Measurements from ENCODE around the gene SLC7A14.
A peak's percentile ranks its signal among the peaks of the same experiment; 100 is the strongest.

The SLC7A14 gene

DNA sequence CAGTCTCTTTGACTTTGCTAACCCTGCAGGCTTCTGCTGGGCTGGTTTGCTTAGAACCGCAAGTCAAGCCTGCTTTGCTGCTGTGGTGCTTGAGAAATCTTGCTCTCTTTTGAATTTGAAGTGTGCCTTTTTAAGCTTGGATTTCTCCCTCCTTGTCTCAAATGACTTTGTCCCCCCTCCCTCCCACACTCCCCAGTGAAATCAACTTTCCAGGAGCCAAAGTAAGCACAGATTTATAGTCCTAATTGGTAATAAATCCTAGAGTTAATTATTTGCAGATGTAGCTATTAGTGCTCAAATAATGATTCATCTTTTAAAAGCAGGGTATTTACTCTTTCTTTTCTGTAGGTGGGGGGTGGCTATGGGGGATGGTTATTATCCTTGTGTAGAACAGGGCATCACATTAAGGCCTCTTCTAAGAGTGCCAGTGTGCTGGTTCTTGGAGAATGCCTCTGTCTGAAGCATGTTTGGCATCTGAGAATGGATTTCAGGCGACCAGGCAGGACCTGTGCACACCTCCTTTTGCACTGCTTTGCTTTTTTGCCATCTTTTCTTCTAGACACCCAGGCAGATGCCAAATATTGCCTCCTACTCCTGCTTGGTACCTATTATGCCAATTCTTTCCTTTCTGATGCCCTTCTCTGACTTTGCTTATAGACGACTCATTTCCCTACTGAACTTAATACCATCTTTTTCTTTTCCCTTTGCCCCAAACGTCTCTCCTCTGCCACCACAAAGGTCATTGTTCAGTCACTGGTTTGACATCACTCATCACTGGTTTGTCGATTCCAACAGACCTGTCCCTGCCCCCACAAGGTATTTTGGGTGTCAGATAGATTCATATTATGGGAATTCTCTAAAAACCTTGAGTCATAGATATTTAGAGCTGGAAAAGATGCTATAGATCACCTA, 116.5 kb downstream of the SLC7A14 start:
- H3K4me3 ChIP-seq (ENCODE audit: low read depth, low read length), result no peak overlapping the region
- in situ Hi-C loops (cut with HindIII; ENCODE audit: low sequenced_read_pairs), result no loop called here
- peak; percentile 65 for DNase-seq (ENCODE audit: low read depth, low spot score)
- TF ChIP-seq, protein P1, sequence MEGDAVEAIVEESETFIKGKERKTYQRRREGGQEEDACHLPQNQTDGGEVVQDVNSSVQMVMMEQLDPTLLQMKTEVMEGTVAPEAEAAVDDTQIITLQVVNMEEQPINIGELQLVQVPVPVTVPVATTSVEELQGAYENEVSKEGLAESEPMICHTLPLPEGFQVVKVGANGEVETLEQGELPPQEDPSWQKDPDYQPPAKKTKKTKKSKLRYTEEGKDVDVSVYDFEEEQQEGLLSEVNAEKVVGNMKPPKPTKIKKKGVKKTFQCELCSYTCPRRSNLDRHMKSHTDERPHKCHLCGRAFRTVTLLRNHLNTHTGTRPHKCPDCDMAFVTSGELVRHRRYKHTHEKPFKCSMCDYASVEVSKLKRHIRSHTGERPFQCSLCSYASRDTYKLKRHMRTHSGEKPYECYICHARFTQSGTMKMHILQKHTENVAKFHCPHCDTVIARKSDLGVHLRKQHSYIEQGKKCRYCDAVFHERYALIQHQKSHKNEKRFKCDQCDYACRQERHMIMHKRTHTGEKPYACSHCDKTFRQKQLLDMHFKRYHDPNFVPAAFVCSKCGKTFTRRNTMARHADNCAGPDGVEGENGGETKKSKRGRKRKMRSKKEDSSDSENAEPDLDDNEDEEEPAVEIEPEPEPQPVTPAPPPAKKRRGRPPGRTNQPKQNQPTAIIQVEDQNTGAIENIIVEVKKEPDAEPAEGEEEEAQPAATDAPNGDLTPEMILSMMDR (IDR thresholded peaks at IDR 0.05; ENCODE audit: low read depth, low read length), result no peak

DNA sequence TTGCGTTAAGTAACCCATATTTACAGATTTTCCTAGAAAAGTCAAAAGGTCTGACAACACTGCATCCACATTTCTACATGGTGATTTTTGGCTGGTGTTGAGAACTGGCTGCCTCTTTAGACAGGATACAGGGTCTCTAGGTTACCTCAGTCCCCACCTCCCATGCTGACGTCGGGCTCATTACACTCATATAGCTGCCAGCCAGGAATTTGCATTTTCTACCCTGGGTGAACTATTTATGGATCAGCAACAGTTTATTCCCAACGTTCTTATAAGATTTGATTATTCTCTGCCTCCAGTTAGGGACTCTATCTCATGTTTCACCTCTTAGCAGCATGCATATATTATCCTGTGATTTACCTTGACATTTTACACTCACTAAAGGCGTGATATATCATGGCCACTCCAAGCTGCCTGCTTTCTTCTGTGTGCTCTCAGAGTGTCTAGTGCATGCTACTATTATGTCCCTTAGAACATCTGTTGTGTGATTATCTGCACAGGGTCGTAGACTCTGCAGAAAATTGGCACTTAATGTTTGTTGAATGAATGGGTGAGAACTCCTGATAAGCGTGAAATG, 118.2 kb downstream of the SLC7A14 start:
- no peak for DNase-seq (ENCODE audit: low read depth, low spot score)
- TF ChIP-seq, protein P1 (IDR thresholded peaks at IDR 0.05; ENCODE audit: low read depth, low read length), result no peak
- H3K4me3 ChIP-seq (ENCODE audit: low read depth, low read length), result no peak overlapping the region
- in situ Hi-C loops (cut with HindIII; ENCODE audit: low sequenced_read_pairs), result no loop called here

DNA sequence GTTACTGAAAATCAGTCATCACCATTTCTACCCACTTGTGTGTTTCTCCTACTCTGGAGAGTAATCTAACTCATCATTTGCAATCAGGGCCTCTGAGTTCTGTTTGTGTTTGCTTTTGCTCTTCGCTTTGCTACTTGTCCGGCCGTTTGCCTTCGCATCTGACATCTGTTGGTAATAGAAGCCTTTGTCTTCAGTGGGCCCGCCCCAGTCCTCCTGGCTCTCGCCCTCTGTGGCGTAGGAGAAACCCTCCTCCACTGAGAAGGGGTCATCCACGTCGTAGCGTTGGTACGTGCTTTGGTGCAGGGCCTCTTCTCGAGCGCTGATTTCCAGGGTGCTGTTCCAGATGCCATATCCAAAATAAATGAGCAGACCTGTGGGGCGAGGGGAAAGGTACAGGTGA, 118.9 kb downstream of the SLC7A14 start:
- no peak overlapping the region for H3K4me3 ChIP-seq (ENCODE audit: low read depth, low read length)
- TF ChIP-seq, protein P1 (IDR thresholded peaks at IDR 0.05; ENCODE audit: low read depth, low read length), result no peak
- DNase-seq (ENCODE audit: low read depth, low spot score), result no peak
- in situ Hi-C loops (cut with HindIII; ENCODE audit: low sequenced_read_pairs), result no loop called here

DNA sequence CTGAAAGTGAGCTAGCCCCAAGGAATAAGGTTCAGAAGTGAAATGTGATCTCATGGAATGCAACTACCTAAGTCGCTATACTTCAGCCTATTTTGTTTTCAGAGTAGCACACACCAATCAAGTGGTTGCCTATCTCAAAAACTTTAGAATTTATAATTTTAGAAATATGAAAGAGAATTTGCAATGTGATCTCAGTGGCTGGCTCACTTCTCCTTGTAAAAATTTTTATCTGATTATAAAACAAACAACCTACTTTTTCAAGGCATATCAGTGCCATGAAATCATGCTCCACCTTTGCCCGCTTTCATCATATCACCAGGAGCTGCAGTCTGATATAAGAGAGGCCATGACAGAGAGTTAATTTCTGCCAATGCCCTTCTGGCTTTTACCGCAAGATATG, 119.9 kb downstream of the SLC7A14 start:
- in situ Hi-C loops (cut with HindIII; ENCODE audit: low sequenced_read_pairs), result no loop called here
- TF ChIP-seq, protein P1 (IDR thresholded peaks at IDR 0.05; ENCODE audit: low read depth, low read length), result no peak
- no peak overlapping the region for H3K4me3 ChIP-seq (ENCODE audit: low read depth, low read length)
- no peak for DNase-seq (ENCODE audit: low read depth, low spot score)

DNA sequence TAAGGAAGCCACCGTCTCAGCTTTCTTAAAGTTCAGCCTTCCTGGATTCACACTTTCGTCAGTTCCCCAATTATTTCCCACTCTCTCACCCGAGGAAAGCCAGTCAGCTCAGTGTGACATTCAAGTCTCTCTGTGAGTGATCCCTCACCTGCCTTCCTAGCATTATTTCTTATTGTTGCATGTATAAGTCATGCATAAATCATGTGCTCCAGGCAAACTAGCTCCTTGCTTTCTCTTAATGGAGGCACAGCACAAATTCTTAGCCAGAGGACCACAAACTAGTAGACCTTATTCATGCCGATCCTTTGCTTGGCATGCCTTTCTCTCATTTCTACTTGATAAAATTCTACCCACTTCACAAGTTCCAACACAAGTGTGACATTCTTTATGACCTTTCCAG, 122.9 kb downstream of the SLC7A14 start:
- no peak for DNase-seq (ENCODE audit: low read depth, low spot score)
- in situ Hi-C loops (cut with HindIII; ENCODE audit: low sequenced_read_pairs), result no loop called here
- TF ChIP-seq, protein P1 (IDR thresholded peaks at IDR 0.05; ENCODE audit: low read depth, low read length), result no peak
- H3K4me3 ChIP-seq (ENCODE audit: low read depth, low read length), result no peak overlapping the region

DNA sequence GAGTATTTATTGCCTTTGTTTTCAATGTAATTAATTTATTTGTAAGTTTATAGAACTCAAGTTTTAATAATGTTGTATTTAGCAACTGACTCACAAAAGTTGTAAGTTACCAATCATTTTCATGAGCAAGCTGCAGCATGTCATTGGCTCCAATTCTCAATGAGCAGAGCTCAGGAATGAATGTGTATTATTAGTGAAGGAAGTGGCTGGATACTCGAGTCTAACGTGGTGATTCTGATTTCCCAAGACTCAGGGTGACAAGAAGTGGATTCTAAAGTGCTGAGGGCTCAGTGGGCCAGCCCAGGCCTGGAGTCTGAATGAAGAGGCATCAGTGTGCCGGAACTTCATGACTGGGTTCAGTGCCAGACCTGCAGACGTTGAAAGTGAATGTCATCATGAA, 127.6 kb downstream of the SLC7A14 start:
- H3K4me3 ChIP-seq (ENCODE audit: low read depth, low read length), result no peak overlapping the region
- no peak for DNase-seq (ENCODE audit: low read depth, low spot score)
- in situ Hi-C loops (cut with HindIII; ENCODE audit: low sequenced_read_pairs), result no loop called here
- TF ChIP-seq, protein P1 (IDR thresholded peaks at IDR 0.05; ENCODE audit: low read depth, low read length), result no peak

All from astrocyte of the spinal cord (primary cell).